GM23338 (cell line): Measurements from ENCODE around the gene NCLN. TPM values are rescaled to one million over a fixed set of nuclear protein-coding genes. Genes with fewer than 3 reads are reported as not detected.

ENCODE experiments used
- ATAC-seq: fragments of 200-7000 bp; cut with Tn5 transposase; 3 replicates; pipeline ENCODE4 v1.9.1; 2020
- DNase-seq: peaks from one replicate; pipeline ENCODE4 v3.0.0-alpha.2; 2015; ENCODE audit warnings: low spot score
- H2AFZ ChIP-seq: fragments of 200-600 bp; sonication (generic); 2 replicates; pipeline ENCODE4 v1.8.0; 2016; ENCODE audit warnings: antibody characterized with exemption, mild to moderate bottlenecking, moderate library complexity
- H3F3A ChIP-seq: fragments of 200-600 bp; sonication (generic); replicated peaks from 2 replicates; pipeline ENCODE4 v1.8.0; 2017; ENCODE audit warnings: antibody characterized with exemption, mixed run types, low read depth
- H3K27ac ChIP-seq: fragments of 200-600 bp; sonication (generic); 2 replicates; pipeline ENCODE4 v1.6.1; 2016; ENCODE audit warnings: low read depth
- H3K27me3 ChIP-seq: fragments of 200-600 bp; sonication (generic); 2 replicates; pipeline ENCODE4 v1.8.0; 2016; ENCODE audit warnings: mild to moderate bottlenecking, mixed run types, moderate library complexity; ENCODE audit not compliant: insufficient read depth
- H3K36me3 ChIP-seq: fragments of 200-600 bp; sonication (generic); 2 replicates; pipeline ENCODE4 v1.8.0; 2016; ENCODE audit warnings: mild to moderate bottlenecking; ENCODE audit not compliant: insufficient read depth
- H3K4me1 ChIP-seq: fragments of 200-600 bp; sonication (generic); 2 replicates; pipeline ENCODE4 v1.8.0; 2016; ENCODE audit warnings: mild to moderate bottlenecking, moderate library complexity; ENCODE audit not compliant: insufficient read depth
- H3K4me2 ChIP-seq: fragments of 200-600 bp; sonication (generic); 2 replicates; pipeline ENCODE4 v1.7.1; 2017; ENCODE audit warnings: mixed run types
- H3K4me3 ChIP-seq: fragments of 200-600 bp; sonication (generic); 2 replicates; pipeline ENCODE4 v1.6.1; 2016; ENCODE audit warnings: mixed run types
- H3K79me2 ChIP-seq: fragments of 200-600 bp; sonication (generic); replicated peaks from 2 replicates; pipeline ENCODE4 v1.8.0; 2017; ENCODE audit warnings: mild to moderate bottlenecking; ENCODE audit not compliant: insufficient read depth
- H3K9me2 ChIP-seq: fragments of 200-600 bp; sonication (generic); 2 replicates; pipeline ENCODE4 v1.8.0; 2017; ENCODE audit not compliant: insufficient read depth
- H4K20me1 ChIP-seq: fragments of 200-600 bp; sonication (generic); replicated peaks from 2 replicates; pipeline ENCODE4 v1.8.0; 2017; ENCODE audit warnings: mild to moderate bottlenecking; ENCODE audit not compliant: insufficient read depth
- H3K27ac Mint-ChIP-seq: 2 replicates; pipeline ENCODE4 v1.8.0; 2020; ENCODE audit warnings: inconsistent platforms, mild to moderate bottlenecking, moderate library complexity, mixed read lengths
- H3K27me3 Mint-ChIP-seq: 3 replicates; pipeline ENCODE4 v1.8.0; 2022; ENCODE audit warnings: low read depth, mild to moderate bottlenecking, moderate library complexity, mixed read lengths, inconsistent platforms; ENCODE audit not compliant: insufficient read depth, poor library complexity
- H3K36me3 Mint-ChIP-seq: 3 replicates; pipeline ENCODE4 v1.8.0; 2021; ENCODE audit warnings: low read depth, mild to moderate bottlenecking, inconsistent platforms, moderate library complexity, mixed read lengths
- H3K4me1 Mint-ChIP-seq: 3 replicates; pipeline ENCODE4 v1.8.0; 2020; ENCODE audit warnings: mild to moderate bottlenecking, inconsistent platforms, mixed read lengths
- H3K4me3 Mint-ChIP-seq: 3 replicates; pipeline ENCODE4 v1.8.0; 2021; ENCODE audit warnings: moderate library complexity, mild to moderate bottlenecking, inconsistent platforms, mixed read lengths
- H3K9me3 Mint-ChIP-seq: 3 replicates; pipeline ENCODE4 v1.8.0; 2020; ENCODE audit warnings: moderate library complexity, mild to moderate bottlenecking, inconsistent platforms, mixed read lengths
- CREB1 ChIP-seq: fragments of 250-450 bp; sonication (Bioruptor Pico); IDR thresholded peaks from 2 replicates; pipeline ENCODE4 v1.5.0; 2020; ENCODE audit warnings: low read depth, mild to moderate bottlenecking, moderate library complexity
- CTCF ChIP-seq, 2 experiments: fragments of 200-600 bp in 1 of 2; sonication (generic) in 1 of 2; conservative IDR thresholded peaks; 2 replicates each; pipeline versions ENCODE4 v1.5.1 to v1.6.1; 2016 to 2017; ENCODE audit warnings: antibody characterized with exemption in 2 of 2, low read depth in 2 of 2, mild to moderate bottlenecking in 2 of 2, moderate library complexity in 1 of 2
- ETS1 ChIP-seq: IDR thresholded peaks from 2 replicates; pipeline ENCODE4 v1.6.1; 2016; ENCODE audit warnings: antibody characterized with exemption
- EZH2 ChIP-seq: fragments of 200-600 bp; sonication (generic); IDR thresholded peaks from one replicate; pipeline ENCODE4 v1.8.0; 2017; ENCODE audit warnings: antibody characterized with exemption, mild to moderate bottlenecking, low read depth; ENCODE audit not compliant: unreplicated experiment
- EZH2phosphoT487 ChIP-seq: fragments of 200-600 bp; sonication (generic); IDR thresholded peaks from one replicate; pipeline ENCODE4 v1.8.1; 2018; ENCODE audit warnings: antibody characterized with exemption; ENCODE audit not compliant: unreplicated experiment
- JUNB ChIP-seq: IDR thresholded peaks from one replicate; pipeline ENCODE4 v1.6.1; 2016; ENCODE audit warnings: antibody characterized with exemption; ENCODE audit not compliant: unreplicated experiment
- POLR2AphosphoS5 ChIP-seq: IDR thresholded peaks from 2 replicates; pipeline ENCODE4 v1.6.1; 2016; ENCODE audit warnings: antibody characterized with exemption, low read depth
- REST ChIP-seq: IDR thresholded peaks from one replicate; pipeline ENCODE4 v1.6.1; 2018; ENCODE audit warnings: antibody characterized with exemption; ENCODE audit not compliant: unreplicated experiment
- STAT1 ChIP-seq: IDR thresholded peaks from one replicate; pipeline ENCODE4 v1.6.1; 2016; ENCODE audit warnings: antibody characterized with exemption; ENCODE audit not compliant: unreplicated experiment
- ZNF114 ChIP-seq: fragments of 250-450 bp; sonication (Bioruptor Pico); IDR thresholded peaks from 2 replicates; pipeline ENCODE4 v1.5.0; 2020; ENCODE audit warnings: mild to moderate bottlenecking, moderate library complexity
- ZNF331 ChIP-seq: fragments of 250-450 bp; sonication (Bioruptor Pico); IDR thresholded peaks from 2 replicates; pipeline ENCODE4 v1.5.0; 2020; ENCODE audit warnings: low read depth, mild to moderate bottlenecking, moderate library complexity
- ZNF462 ChIP-seq: fragments of 250-450 bp; sonication (Bioruptor Pico); IDR thresholded peaks from 2 replicates; pipeline ENCODE4 v1.5.0; 2020; ENCODE audit warnings: mild to moderate bottlenecking, moderate library complexity
- polyA plus RNA-seq: library from polyadenylated mRNA; unstranded; fragments of >200 nt; fragmentation: Nextera tagmentation; extraction: Ambion mirVana; gene quantifications from 2 replicates; pipeline ENCODE4 v1.2.1, GENCODE V29; 2016
- total RNA-seq: library from RNA; depleted of rRNA; stranded (reverse); fragments of >200 nt; shearing (Covaris generic); gene quantifications from 2 replicates; pipeline ENCODE4 v1.2.3, GENCODE V29; 2014

Gene NCLN
- total and polyA plus RNA-seq, 2 experiments from 2014 or later, result 85.6 to 125 TPM

- Histone ChIP-seq H4K20me1 (peaks cover 16% of the 10 kb centered on the region), H3K4me2 (no peak overlapping the region), H3K4me1 (peaks cover 6% of the 10 kb centered on the region; the same call in 1 of the 2 replicates), H3K79me2 (peaks cover 31% of the 10 kb centered on the region), H3K27me3 (no peaks in the 10 kb centered on the region), H3F3A (no peaks in the 10 kb centered on the region), H3K9me2 (no peaks in the 10 kb centered on the region), H3K4me3 (no peak overlapping the region), H3K36me3 (no peaks in the 10 kb centered on the region), H3K27ac (no peak overlapping the region), H2AFZ (peak overlapping the region; percentile 90)
- H3K9me3 Mint-ChIP-seq, result no peaks in the 10 kb centered on the region
- no peak overlapping the region for H3K27ac Mint-ChIP-seq
- peaks cover 17% of the 10 kb centered on the region for H3K27me3 Mint-ChIP-seq
- H3K4me1 Mint-ChIP-seq, result peaks cover 18% of the 10 kb centered on the region
- no peak for ATAC-seq
- H3K36me3 Mint-ChIP-seq, result peaks cover 4% of the 10 kb centered on the region; the same call in 2 of the 3 replicates
- TF ChIP-seq ZNF331 (CRISPR knock-in tag) (no peak), JUNB (no peak), EZH2 (no peak), ZNF114 (CRISPR knock-in tag) (no peak), EZH2phosphoT487 (no peak), ZNF462 (CRISPR knock-in tag) (no peak), STAT1 (no peak), REST (no peak), ETS1 (no peak), CTCF (conservative IDR thresholded peaks at IDR 0.05; ENCODE audit: low read depth in 2 of 2) (no peak), CREB1 (CRISPR knock-in tag) (no peak), POLR2AphosphoS5 (no peak)
- peak overlapping the region; percentile 98 for H3K4me3 Mint-ChIP-seq
- DNase-seq, result no peak
Observed at GRCh38 chr19:3183721-3184641, 1.7 kb upstream of the NCLN start.
